Lung (tissue), 12 donors: ENCODE data around the gene CCN5. TPM values are rescaled to one million over a fixed set of nuclear protein-coding genes. Genes with fewer than 3 reads are reported as not detected.
A peak's percentile ranks its signal among the peaks of the same experiment; 100 is the strongest.

Source experiments
- ATAC-seq: fragments of 200-7000 bp; cut with Tn5 transposase; one replicate; pipeline ENCODE4 v1.9.1; 2020; ENCODE audit warnings: moderate number of reproducible peaks; ENCODE audit not compliant: insufficient read depth, low FRiP score
- DNase-seq, 3 donors: peaks; one replicate each; pipeline ENCODE4 v3.0.0-alpha.2; 2013 to 2017
- H3K27ac ChIP-seq, 2 donors: one replicate each; pipeline ENCODE4 v1.5.1; 2013; ENCODE audit warnings: mild to moderate bottlenecking in 2 of 2, moderate library complexity in 2 of 2, control low read depth in 1 of 2, inconsistent platforms in 1 of 2, low read depth in 1 of 2, low read length in 1 of 2
- H3K27me3 ChIP-seq, 3 donors: one replicate each; pipeline ENCODE4 v1.5.1; 2013; ENCODE audit warnings: low read length in 2 of 3; ENCODE audit not compliant: control insufficient read depth in 3 of 3, insufficient read depth in 3 of 3
- H3K36me3 ChIP-seq, 4 donors: one replicate each; pipeline ENCODE4 v1.5.1; 2013; ENCODE audit warnings: low read length in 4 of 4, mild to moderate bottlenecking in 1 of 4, moderate library complexity in 1 of 4; ENCODE audit not compliant: control insufficient read depth in 4 of 4, insufficient read depth in 4 of 4
- H3K4me1 ChIP-seq, 5 donors: one replicate each; pipeline ENCODE4 v1.5.1; 2013; ENCODE audit warnings: low read length in 5 of 5, mild to moderate bottlenecking in 2 of 5, moderate library complexity in 1 of 5; ENCODE audit not compliant: control insufficient read depth in 5 of 5, insufficient read depth in 5 of 5
- H3K4me3 ChIP-seq: one replicate; pipeline ENCODE4 v1.5.1; 2013; ENCODE audit warnings: mild to moderate bottlenecking, control low read depth, moderate library complexity
- H3K9ac ChIP-seq, 2 donors: one replicate each; pipeline ENCODE4 v1.5.1; 2013; ENCODE audit warnings: low read length in 2 of 2, control low read depth in 1 of 2; ENCODE audit not compliant: insufficient read depth in 1 of 2
- H3K9me3 ChIP-seq, 4 donors: one replicate each; pipeline ENCODE4 v1.5.1; 2013; ENCODE audit warnings: low read length in 3 of 4, mild to moderate bottlenecking in 1 of 4, moderate library complexity in 1 of 4; ENCODE audit not compliant: control insufficient read depth in 4 of 4, insufficient read depth in 3 of 4
- CTCF ChIP-seq: IDR thresholded peaks from 2 replicates; pipeline ENCODE4 v1.5.1; 2012; ENCODE audit warnings: mild to moderate bottlenecking; ENCODE audit errors: control extremely low read depth, extremely low read depth
- WGBS, 2 donors: extraction: QIAGEN DNeasy Blood & Tissue Kit; methylation state at CpG; one replicate each; pipeline ENCODE4 v1.1.7; 2013; 5-methylcytosine and 5-hydroxymethylcytosine counted together
- polyA plus RNA-seq, 2 donors: library from polyadenylated mRNA; stranded (reverse); fragments of 200-250 nt; gene quantifications; one replicate each; pipeline ENCODE4 v1.2.1, GENCODE V29; 2013
- total RNA-seq, 2 donors: library from RNA; depleted of rRNA in 1 of 2; stranded (reverse); fragments of >200 nt in 1 of 2; gene quantifications; one replicate each; pipeline ENCODE4 v1.2.1, GENCODE V29; 2014 to 2021
- donor health status: control.
- donor health status: control.
- donor health status: Bipolar disorder and iron deficiency.
- donor health status: healthy.
- donor health status: DM: yes; HTN: yes; CAD: no.

CCN5 gene
- total and polyA plus RNA-seq, 4 donors, result 0.23 to 92.1 (median 34.4) TPM

GRCh38 chr20:44730441-44730840, 15.3 kb downstream of the CCN5 start:
- no peaks in the 10 kb centered on the region for H3K27me3 ChIP-seq
- H3K9me3 ChIP-seq, result no peaks in the 10 kb centered on the region
- TF ChIP-seq CTCF, result no peak
- DNase-seq, result no peak
- H3K27ac ChIP-seq, result peak overlapping the region in 1 of 2 donors; percentile 55
- no peak for ATAC-seq
- no peak overlapping the region for H3K4me3 ChIP-seq
- H3K9ac ChIP-seq, result no peak overlapping the region
- H3K36me3 ChIP-seq, result no peaks in the 10 kb centered on the region
- 86 to 88% methylated on average over 2 of the region's 2 CpGs for WGBS, 2 donors
- peaks cover 0 to 7% (median 4%) of the 10 kb centered on the region in 5 donors for H3K4me1 ChIP-seq

- ATAC-seq (no peak), DNase-seq (no peak)
- no peak overlapping the region for H3K9ac ChIP-seq
- no peak for TF ChIP-seq CTCF
- no peaks in the 10 kb centered on the region for H3K36me3 ChIP-seq
- peak overlapping the region in 1 of 2 donors; percentile 64 for H3K27ac ChIP-seq
- H3K4me1 ChIP-seq, result peaks cover 0 to 7% (median 4%) of the 10 kb centered on the region in 5 donors
- WGBS, 2 donors, result 63 to 90% methylated on average over 8 of the region's 8 CpGs
- no peak overlapping the region for H3K4me3 ChIP-seq
- no peaks in the 10 kb centered on the region for H3K27me3 ChIP-seq
- H3K9me3 ChIP-seq, result no peaks in the 10 kb centered on the region
Observed at GRCh38 chr20:44731657-44732056, 16.5 kb downstream of the CCN5 start.

GRCh38 chr20:44732327-44732726, 17.2 kb downstream of the CCN5 start:
- Histone ChIP-seq H3K27ac (no peak overlapping the region), H3K4me1 (peaks cover 0 to 7% (median 4%) of the 10 kb centered on the region in 5 donors), H3K36me3 (no peaks in the 10 kb centered on the region), H3K9me3 (no peaks in the 10 kb centered on the region), H3K27me3 (no peaks in the 10 kb centered on the region), H3K9ac (no peak overlapping the region), H3K4me3 (no peak overlapping the region)
- TF ChIP-seq CTCF, result no peak
- DNase-seq (no peak), ATAC-seq (no peak)
- 73 to 76% methylated on average over 6 of the region's 6 CpGs for WGBS, 2 donors
